Daoy (cell line): ENCODE measurements around the gene DCST2. TPM values are rescaled to one million over a fixed set of nuclear protein-coding genes. Genes with fewer than 3 reads are reported as not detected.

Source experiments
- DNase-seq: peaks from one replicate; pipeline ENCODE4 v3.0.0-alpha.2; 2015; ENCODE audit warnings: low read depth
- total RNA-seq: library from RNA; depleted of rRNA; stranded (reverse); fragments of >200 nt; shearing (Covaris generic); gene quantifications from 2 replicates; pipeline ENCODE4 v1.2.3, GENCODE V29; 2014

DCST2 gene
- total RNA-seq, 1 experiment from 2014 or later, result not detected

- no peak for DNase-seq
These were observed 36.1 kb upstream of the DCST2 start for GRCh38 chr1:155069551-155070157.

- DNase-seq, result no peak
These were observed 35.0 kb upstream of the DCST2 start for GRCh38 chr1:155068599-155068998.

- no peak for DNase-seq
These were observed 33.2 kb upstream of the DCST2 start for GRCh38 chr1:155066777-155067176.

- DNase-seq, result no peak
These were observed 31.4 kb upstream of the DCST2 start for GRCh38 chr1:155064832-155065429.

- peak; percentile 51 for DNase-seq
These were observed 30.7 kb upstream of the DCST2 start for GRCh38 chr1:155064111-155064831.

GRCh38 chr1:155063550-155064110 is 30.0 kb upstream of the DCST2 start, which contains the start of gene EFNA4:
Gene EFNA4 (plus strand): TSS chr1:155063740. CDS start chr1:155063824, 84 bp downstream.
- peak; percentile 92 for DNase-seq

GRCh38 chr1:155062702-155063411 is 29.3 kb upstream of the DCST2 start:
- DNase-seq, result peak; percentile 85

GRCh38 chr1:155062151-155062686 is 28.6 kb upstream of the DCST2 start:
- DNase-seq, result peak; percentile 53

GRCh38 chr1:155061381-155062150 is 28.0 kb upstream of the DCST2 start:
- DNase-seq, result peak; percentile 97

GRCh38 chr1:155060736-155061135 is 27.2 kb upstream of the DCST2 start:
- DNase-seq, result no peak

- no peak for DNase-seq
These were observed 24.2 kb upstream of the DCST2 start for GRCh38 chr1:155057788-155058211.

- no peak for DNase-seq
These were observed 23.5 kb upstream of the DCST2 start for GRCh38 chr1:155057104-155057503.

- no peak for DNase-seq
These were observed 20.0 kb upstream of the DCST2 start for GRCh38 chr1:155053531-155054105.

- peak; percentile 35 for DNase-seq
These were observed 19.1 kb upstream of the DCST2 start for GRCh38 chr1:155052439-155053395.

- peak; percentile 61 for DNase-seq
These were observed 18.3 kb upstream of the DCST2 start for GRCh38 chr1:155051777-155052398.

GRCh38 chr1:155051342-155051776 is 17.8 kb upstream of the DCST2 start:
- no peak for DNase-seq

- peak; percentile 91 for DNase-seq
These were observed 17.2 kb upstream of the DCST2 start, which contains the start of gene ADAM15 for GRCh38 chr1:155050560-155051341. Gene ADAM15 (plus strand): TSS chr1:155051316. CDS start chr1:155051387, 71 bp downstream.
